GM18526 (cell line): Measurements from ENCODE around the gene LRCOL1.

Experiments
- POLR2A ChIP-seq: IDR thresholded peaks from 3 replicates; pipeline ENCODE4 v1.6.1; 2011; ENCODE audit not compliant: insufficient read length; ENCODE audit errors: extremely low read depth

The LRCOL1 gene

GRCh38 chr12:132624910-132625630, 14.7 kb upstream of the LRCOL1 start:
- TF ChIP-seq POLR2A: no peak

GRCh38 chr12:132624186-132624855, 13.9 kb upstream of the LRCOL1 start:
- TF ChIP-seq POLR2A: no peak

- no peak for TF ChIP-seq POLR2A
Measured at GRCh38 chr12:132623072-132623869, 12.9 kb upstream of the LRCOL1 start.

GRCh38 chr12:132622437-132623071, 12.2 kb upstream of the LRCOL1 start:
- no peak for TF ChIP-seq POLR2A

- TF ChIP-seq POLR2A: no peak
Measured at GRCh38 chr12:132621657-132622435, 11.5 kb upstream of the LRCOL1 start.

GRCh38 chr12:132620899-132621656, 10.7 kb upstream of the LRCOL1 start:
- TF ChIP-seq POLR2A: no peak

- no peak for TF ChIP-seq POLR2A
Measured at GRCh38 chr12:132620113-132620898, 9.9 kb upstream of the LRCOL1 start.

GRCh38 chr12:132619386-132620112, 9.2 kb upstream of the LRCOL1 start:
- TF ChIP-seq POLR2A: no peak

- TF ChIP-seq POLR2A: no peak
Measured at GRCh38 chr12:132619071-132619385, 8.6 kb upstream of the LRCOL1 start.

GRCh38 chr12:132618683-132619043, 8.3 kb upstream of the LRCOL1 start, which contains the start of gene P2RX2:
Gene P2RX2, plus strand, starts transcription at chr12:132618776. Its CDS starts 41 bp downstream, at chr12:132618817.
- TF ChIP-seq POLR2A: no peak

- no peak for TF ChIP-seq POLR2A
Measured at GRCh38 chr12:132617822-132618682, 7.7 kb upstream of the LRCOL1 start.
